B cell (primary cell): ENCODE data around the gene PARD3B. TPM values are rescaled to one million over a fixed set of nuclear protein-coding genes. Genes with fewer than 3 reads are reported as not detected.

ENCODE experiments used
- ATAC-seq: fragments of 200-7000 bp; cut with Tn5 transposase; one replicate; pipeline ENCODE4 v1.10.0; 2021; ENCODE audit warnings: low read depth, mild to moderate bottlenecking, moderate number of reproducible peaks, moderate library complexity
- CTCF ChIA-PET: fragments of 350-600 bp; sonication (Branson Sonifier 250); formaldehyde crosslinking; loops from one replicate; lab custom pipeline; 2021; ENCODE audit warnings: antibody characterized with exemption, inconsistent platforms; lab: Charles Lee
- POLR2A ChIA-PET: fragments of 350-600 bp; sonication (Branson Sonifier 250); formaldehyde crosslinking; loops from one replicate; lab custom pipeline; 2021; ENCODE audit warnings: antibody characterized with exemption; lab: Charles Lee
- DNase-seq: peaks from one replicate; pipeline ENCODE4 v3.0.0; 2013
- H2AFZ ChIP-seq: 2 replicates; pipeline ENCODE4 v1.6.1; 2012; ENCODE audit warnings: mild to moderate bottlenecking, low read depth, low read length; ENCODE audit not compliant: insufficient read depth, poor library complexity, severe bottlenecking
- H3K27ac ChIP-seq, 2 donors: 1 replicate in 1 of 2; 2 replicates in 1 of 2; pipeline ENCODE4 v1.5.1; 2012 to 2013; ENCODE audit warnings: low read length in 2 of 2, mild to moderate bottlenecking in 2 of 2, moderate library complexity in 1 of 2
- H3K27me3 ChIP-seq, 4 experiments: fragments of 200-600 bp in 1 of 4; sonication (generic) in 1 of 4; replicated peaks in 1 of 4; 1 replicate in 2 of 4; 2 replicates in 2 of 4; pipeline versions ENCODE4 v1.6.1 to v1.7.0; 2013 to 2016; ENCODE audit warnings: low read length in 3 of 4, mild to moderate bottlenecking in 2 of 4, mixed read lengths in 1 of 4, moderate library complexity in 1 of 4; ENCODE audit not compliant: insufficient read depth in 4 of 4, control insufficient read depth in 3 of 4; ENCODE audit errors: control extremely low read depth in 1 of 4
- H3K36me3 ChIP-seq, 2 experiments: replicated peaks in 1 of 2; 1 replicate in 1 of 2; 2 replicates in 1 of 2; pipeline versions ENCODE4 v1.6.1 to v1.7.1; 2013; ENCODE audit warnings: low read length in 1 of 2; ENCODE audit not compliant: insufficient read depth in 2 of 2, control insufficient read depth in 1 of 2; ENCODE audit errors: control extremely low read depth in 1 of 2, extremely low read depth in 1 of 2
- H3K4me1 ChIP-seq, 2 donors: fragments of 200-600 bp in 1 of 2; sonication (generic) in 1 of 2; 1 replicate in 1 of 2; 2 replicates in 1 of 2; pipeline versions ENCODE4 v1.5.1 to v1.6.1; 2013 to 2017; ENCODE audit warnings: low read length in 2 of 2; ENCODE audit not compliant: control insufficient read depth in 2 of 2, insufficient read depth in 2 of 2
- H3K4me2 ChIP-seq: replicated peaks from 2 replicates; pipeline ENCODE3; 2012; ENCODE audit warnings: mild to moderate bottlenecking, low read depth, low read length; ENCODE audit not compliant: poor library complexity, severe bottlenecking
- H3K4me3 ChIP-seq, 5 experiments: fragments of 200-600 bp in 1 of 5; sonication (generic) in 1 of 5; 1 replicate in 3 of 5; 2 replicates in 2 of 5; pipeline versions ENCODE4 v1.5.1 to v1.7.0; 2011 to 2016; ENCODE audit warnings: low read length in 4 of 5, mild to moderate bottlenecking in 4 of 5, low read depth in 2 of 5, control low read depth in 1 of 5, moderate library complexity in 1 of 5; ENCODE audit not compliant: insufficient read depth in 1 of 5; ENCODE audit errors: control extremely low read depth in 1 of 5, extremely low read depth in 1 of 5
- H3K79me2 ChIP-seq: fragments of 200-600 bp; sonication (generic); one replicate; pipeline ENCODE4 v1.6.0; 2016; ENCODE audit warnings: low read length; ENCODE audit not compliant: control insufficient read depth, insufficient read depth
- H3K9ac ChIP-seq: fragments of 200-600 bp; sonication (generic); 2 replicates; pipeline ENCODE4 v1.6.1; 2017; ENCODE audit warnings: mild to moderate bottlenecking, low read length, moderate library complexity
- H3K9me3 ChIP-seq, 3 donors: one replicate each; pipeline versions ENCODE4 v1.6.1 to v1.7.1; 2013; ENCODE audit warnings: low read length in 2 of 3; ENCODE audit not compliant: control insufficient read depth in 2 of 3, insufficient read depth in 1 of 3; ENCODE audit errors: control extremely low read depth in 1 of 3
- H4K20me1 ChIP-seq: 2 replicates; pipeline ENCODE4 v1.6.0; 2012; ENCODE audit warnings: mild to moderate bottlenecking, low read length; ENCODE audit not compliant: insufficient read depth, control insufficient read depth, poor library complexity, severe bottlenecking
- H3K27ac Mint-ChIP-seq: one replicate; pipeline ENCODE4 v1.8.0; 2021; ENCODE audit warnings: mixed read lengths
- H3K27me3 Mint-ChIP-seq: one replicate; pipeline ENCODE4 v1.8.0; 2021; ENCODE audit warnings: mixed read lengths
- H3K4me1 Mint-ChIP-seq: one replicate; pipeline ENCODE4 v1.8.0; 2021; ENCODE audit warnings: mixed read lengths
- H3K4me3 Mint-ChIP-seq: one replicate; pipeline ENCODE4 v1.8.0; 2021; ENCODE audit warnings: mixed read lengths
- H3K9me3 Mint-ChIP-seq: one replicate; pipeline ENCODE4 v1.8.0; 2022; ENCODE audit warnings: mixed read lengths; ENCODE audit not compliant: insufficient read depth
- CTCF ChIP-seq: fragments of 200-600 bp; IDR thresholded peaks from one replicate; pipeline ENCODE4 v1.8.0; 2022; ENCODE audit warnings: antibody characterized with exemption, mild to moderate bottlenecking
- EZH2 ChIP-seq: IDR thresholded peaks from 2 replicates; pipeline ENCODE4 v1.6.1; 2012; ENCODE audit warnings: borderline replicate concordance, low read depth, mild to moderate bottlenecking, moderate library complexity, low read length; ENCODE audit not compliant: insufficient read depth, poor library complexity, severe bottlenecking
- WGBS: methylation state at CpG from one replicate; pipeline ENCODE4 v1.1.5; 2013; ENCODE audit warnings: missing lambda C conversion rate; ENCODE audit not compliant: insufficient coverage; 5-methylcytosine and 5-hydroxymethylcytosine counted together
- intact Hi-C: fragments of 100-400 bp; cut with micrococcal nuclease; formaldehyde crosslinking; loops from one replicate; pipeline ENCODE4 v1.10.0; 2022
- polyA plus RNA-seq: library from polyadenylated mRNA; depleted of rRNA; stranded (reverse); fragments of >200 nt; gene quantifications from 2 replicates; pipeline ENCODE4 v1.2.3, GENCODE V29; 2012
- total RNA-seq, 2 donors: library from RNA; stranded (reverse); fragments of 120-200 nt in 1 of 2; gene quantifications; 1 replicate in 1 of 2; 2 replicates in 1 of 2; pipeline versions ENCODE4 v1.2.3 to v1.2.4, GENCODE V29; 2013 to 2022

The PARD3B gene
- total and polyA plus RNA-seq, 2 donors (not counting 1 experiment from before 2014, with no cell fraction given) = not detected

GRCh38 chr2:204560902-204561301 is 15.6 kb downstream of the PARD3B start:
- Mint-ChIP-seq H3K4me1 (no peaks in the 10 kb centered on the region), H3K9me3 (peaks cover 2% of the 10 kb centered on the region), H3K27me3 (peaks cover 3% of the 10 kb centered on the region), H3K27ac (no peak overlapping the region), H3K4me3 (no peak overlapping the region)
- Histone ChIP-seq H3K36me3 (no peaks in the 10 kb centered on the region), H4K20me1 (no peaks in the 10 kb centered on the region), H3K4me1 (no peaks in the 10 kb centered on the region), H3K4me3 (no peak overlapping the region), H3K79me2 (no peaks in the 10 kb centered on the region), H2AFZ (no peak overlapping the region), H3K27ac (no peak overlapping the region), H3K9me3 (no peaks in the 10 kb centered on the region), H3K27me3 (no peaks in the 10 kb centered on the region), H3K9ac (no peak overlapping the region), H3K4me2 (no peak overlapping the region)
- CTCF ChIA-PET = no interaction called here
- no peak for DNase-seq
- TF ChIP-seq CTCF (no peak), EZH2 (no peak)
- POLR2A ChIA-PET = no interaction called here
- 95% methylated on average over 3 of the region's 3 CpGs for WGBS
- ATAC-seq = no peak
- intact Hi-C loops = no loop called here

- Histone ChIP-seq H3K4me1 (no peaks in the 10 kb centered on the region), H3K27me3 (no peaks in the 10 kb centered on the region), H3K27ac (no peak overlapping the region), H3K9me3 (no peaks in the 10 kb centered on the region), H3K36me3 (no peaks in the 10 kb centered on the region), H3K79me2 (no peaks in the 10 kb centered on the region), H3K9ac (no peak overlapping the region), H2AFZ (no peak overlapping the region), H3K4me2 (no peak overlapping the region), H4K20me1 (no peaks in the 10 kb centered on the region), H3K4me3 (no peak overlapping the region)
- Mint-ChIP-seq H3K9me3 (peaks cover 2% of the 10 kb centered on the region), H3K4me3 (no peak overlapping the region), H3K4me1 (no peaks in the 10 kb centered on the region), H3K27me3 (peaks cover 3% of the 10 kb centered on the region), H3K27ac (no peak overlapping the region)
- intact Hi-C loops = no loop called here
- TF ChIP-seq CTCF (no peak), EZH2 (no peak)
- DNase-seq = no peak
- no peak for ATAC-seq
- CTCF ChIA-PET = no interaction called here
- POLR2A ChIA-PET = no interaction called here
- WGBS = 97% methylated on average over 7 of the region's 8 CpGs
Observed at GRCh38 chr2:204561771-204562170, 16.5 kb downstream of the PARD3B start.
